ENCODE results near the gene VSTM4.

Gene VSTM4

GRCh38 chr10:49008505-49009198 is 106.7 kb downstream of the VSTM4 start:
- DNase-seq (ENCODE audit: low spot score) = no peak

- DNase-seq (ENCODE audit: low spot score) = no peak
Measured at GRCh38 chr10:49008091-49008490, 107.2 kb downstream of the VSTM4 start.

- no peak for DNase-seq (ENCODE audit: low spot score)
Measured at GRCh38 chr10:49007129-49007528, 108.2 kb downstream of the VSTM4 start.

- DNase-seq (ENCODE audit: low spot score) = no peak
Measured at GRCh38 chr10:49005270-49005669, 110.1 kb downstream of the VSTM4 start.

GRCh38 chr10:49001870-49002672 is 113.3 kb downstream of the VSTM4 start:
- DNase-seq (ENCODE audit: low spot score) = no peak

GRCh38 chr10:49001402-49001801 is 113.9 kb downstream of the VSTM4 start:
- DNase-seq (ENCODE audit: low spot score) = no peak

- peak; percentile 49 for DNase-seq (ENCODE audit: low spot score)
Measured at GRCh38 chr10:49000437-49001398, 114.6 kb downstream of the VSTM4 start.

- DNase-seq (ENCODE audit: low spot score) = no peak
Measured at GRCh38 chr10:48999346-48999745, 116.0 kb downstream of the VSTM4 start.

GRCh38 chr10:48996329-48996728 is 119.0 kb downstream of the VSTM4 start:
- DNase-seq (ENCODE audit: low spot score) = no peak

GRCh38 chr10:48993627-48994026 is 121.7 kb downstream of the VSTM4 start:
- no peak for DNase-seq (ENCODE audit: low spot score)

GRCh38 chr10:48990226-48990625 is 125.1 kb downstream of the VSTM4 start:
- DNase-seq (ENCODE audit: low spot score) = no peak

GRCh38 chr10:48985621-48986158 is 129.6 kb downstream of the VSTM4 start:
- no peak for DNase-seq (ENCODE audit: low spot score)

GRCh38 chr10:48983648-48984351 is 131.5 kb downstream of the VSTM4 start:
- no peak for DNase-seq (ENCODE audit: low spot score)

- no peak for DNase-seq (ENCODE audit: low spot score)
Measured at GRCh38 chr10:48982584-48982983, 132.7 kb downstream of the VSTM4 start.

GRCh38 chr10:48981310-48981907 is 133.9 kb downstream of the VSTM4 start:
- DNase-seq (ENCODE audit: low spot score) = peak; percentile 75

GRCh38 chr10:48978318-48978717 is 137.0 kb downstream of the VSTM4 start:
- no peak for DNase-seq (ENCODE audit: low spot score)

- DNase-seq (ENCODE audit: low spot score) = no peak
Measured at GRCh38 chr10:48976196-48976595, 139.1 kb downstream of the VSTM4 start.

GRCh38 chr10:48974510-48975156 is 140.7 kb downstream of the VSTM4 start:
- no peak for DNase-seq (ENCODE audit: low spot score)

- DNase-seq (ENCODE audit: low spot score) = no peak
Measured at GRCh38 chr10:48973065-48973464, 142.3 kb downstream of the VSTM4 start.

- DNase-seq (ENCODE audit: low spot score) = no peak
Measured at GRCh38 chr10:48970654-48971053, 144.7 kb downstream of the VSTM4 start.

Data from left forelimb (tissue), 1 donor.